ENCODE data around the gene ANKRD63.

GRCh38 chr15:40292246-40292645 lies 9.4 kb upstream of the ANKRD63 start:
- TF ChIP-seq KDM5A (IDR thresholded peaks at IDR 0.05; ENCODE audit: borderline replicate concordance, low read length) (no peak), GPN1 (CRISPR knock-in tag; IDR thresholded peaks at IDR 0.05; ENCODE audit: borderline replicate concordance) (no peak), ELK4 (CRISPR knock-in tag; IDR thresholded peaks at IDR 0.05; ENCODE audit: borderline replicate concordance) (no peak), CTCF (CRISPR knock-in tag; IDR thresholded peaks at IDR 0.05) (no peak), POLR2AphosphoS5 (IDR thresholded peaks at IDR 0.05; ENCODE audit: low read depth, low read length) (no peak), ZNF75D (CRISPR knock-in tag; IDR thresholded peaks at IDR 0.05; ENCODE audit: borderline replicate concordance) (no peak), BRD4 (CRISPR knock-in tag; IDR thresholded peaks at IDR 0.05) (no peak), ATF2 (CRISPR knock-in tag; IDR thresholded peaks at IDR 0.05) (no peak), SRSF9 (IDR thresholded peaks at IDR 0.05; ENCODE audit: borderline replicate concordance, insufficient read depth, low read depth, low read length, poor library complexity, severe bottlenecking) (no peak), ZSCAN30 (CRISPR knock-in tag; IDR thresholded peaks at IDR 0.05) (no peak), PITX1 (CRISPR knock-in tag; IDR thresholded peaks at IDR 0.05) (no peak), ZNF276 (CRISPR knock-in tag; IDR thresholded peaks at IDR 0.05; ENCODE audit: low read depth) (no peak), POLR2A (IDR thresholded peaks at IDR 0.05; ENCODE audit: insufficient read depth in 1 of 2, low read depth in 2 of 2, low read length in 2 of 2) (no peak), ZNF484 (CRISPR knock-in tag; IDR thresholded peaks at IDR 0.05; ENCODE audit: borderline replicate concordance, low read depth) (no peak)
